Pulmonary artery endothelial cell (primary cell): ENCODE data around the gene HEATR1. TPM values are rescaled to one million over a fixed set of nuclear protein-coding genes. Genes with fewer than 3 reads are reported as not detected.
"Not testable (repeated sequence)": the region's sequence is repeated elsewhere in the genome, so short reads cannot be mapped to it uniquely, and the experiment has no call there.

ENCODE experiments used
- DNase-seq: peaks from one replicate; pipeline ENCODE4 v3.0.0-alpha.2; 2011; ENCODE audit warnings: low read depth, low spot score
- total RNA-seq: library from RNA; depleted of rRNA; stranded (reverse); fragments of >200 nt; gene quantifications from 2 replicates; pipeline ENCODE4 v1.2.3, GENCODE V29; 2014

Gene HEATR1
- total RNA-seq, 1 donor from 2014 or later, result 42.9 TPM

- DNase-seq, result no peak
Measured at GRCh38 chr1:236602171-236602570, 2.1 kb downstream of the HEATR1 start.

DNA sequence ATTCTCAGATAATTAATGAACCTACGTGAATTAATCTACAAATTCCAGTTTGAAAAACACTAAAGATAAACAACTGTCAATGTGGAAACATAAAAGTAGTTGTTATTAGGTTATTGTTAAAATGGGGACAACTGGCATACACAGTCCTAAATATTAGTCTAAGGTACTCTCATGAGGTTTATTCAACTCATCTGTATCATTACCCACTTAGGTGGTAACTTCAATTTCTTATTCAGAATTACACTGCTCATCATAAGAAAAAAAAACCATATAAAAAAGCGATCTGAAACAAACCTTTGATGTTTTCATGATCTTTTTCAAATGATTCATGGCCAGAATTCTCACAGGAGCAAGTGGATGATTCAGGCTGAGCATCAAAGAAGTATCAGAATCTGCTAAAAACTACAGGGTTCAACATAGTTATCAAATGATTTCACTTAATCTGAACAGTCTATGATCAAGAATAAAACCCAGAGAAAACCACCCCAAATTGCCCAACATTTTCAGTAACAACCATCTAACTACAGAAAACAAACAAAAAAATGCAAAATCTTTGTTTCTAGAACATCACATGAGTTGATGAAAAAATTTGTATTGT is 13.7 kb downstream of the HEATR1 start:
- DNase-seq, result no peak

GRCh38 chr1:236589531-236589930 is 14.8 kb downstream of the HEATR1 start:
- no peak for DNase-seq

DNA sequence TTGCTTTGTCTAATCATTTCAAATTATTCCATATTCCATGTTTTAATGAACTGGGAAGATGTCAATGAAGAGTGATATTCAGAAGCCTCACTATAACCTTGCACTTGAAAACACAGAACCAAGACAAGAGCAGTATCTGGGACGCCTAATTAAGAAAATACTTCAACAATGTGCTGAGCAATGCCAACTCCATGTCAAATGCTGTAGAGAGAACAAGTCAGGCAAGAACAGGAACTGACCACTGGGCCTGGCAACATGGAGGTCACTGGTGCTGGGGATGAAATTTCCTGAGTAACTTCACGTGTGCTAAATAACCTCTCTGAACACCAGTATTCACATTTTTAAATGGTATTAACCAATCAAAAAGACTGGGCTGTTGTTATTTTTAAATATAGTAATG is 22.8 kb downstream of the HEATR1 start:
- DNase-seq, result no peak

DNA sequence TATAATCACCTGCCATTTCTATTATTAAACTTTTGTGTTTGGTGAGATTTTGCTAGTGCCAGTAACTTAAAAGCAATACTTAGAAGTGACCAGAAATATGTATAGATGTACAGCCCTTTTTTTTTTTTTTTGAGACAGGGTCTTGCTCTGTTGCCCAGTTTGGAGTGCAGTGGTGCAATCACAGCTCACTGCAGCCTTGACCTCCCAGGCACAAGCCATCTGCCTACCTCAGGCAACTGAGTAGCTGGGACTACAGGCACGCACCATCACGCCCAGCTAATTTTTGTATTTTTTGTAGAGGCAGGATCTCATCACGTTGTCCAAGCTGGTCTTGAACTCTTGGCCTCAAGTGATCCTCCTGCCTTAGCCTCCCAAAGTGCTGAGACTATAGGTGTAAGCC is 23.9 kb downstream of the HEATR1 start:
- DNase-seq, result not testable (repeated sequence)

DNA sequence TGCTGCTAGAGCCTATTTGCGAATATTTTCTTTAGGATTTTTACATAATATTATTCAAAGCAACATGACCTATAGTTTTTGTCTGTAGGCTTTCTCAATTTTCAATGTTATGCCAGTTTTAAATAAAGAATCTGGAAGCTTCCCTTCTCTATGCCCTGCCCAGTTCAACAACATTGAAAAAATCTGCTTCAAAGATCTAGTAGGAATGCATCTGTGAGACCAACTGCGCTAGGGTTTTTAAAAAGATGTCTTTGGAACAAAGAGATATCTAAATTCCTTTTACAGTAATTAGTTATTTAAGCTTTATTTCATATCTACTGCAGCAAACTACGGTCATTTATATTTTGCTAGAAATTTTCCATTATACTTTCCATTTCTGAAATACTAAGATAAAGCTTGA is 25.7 kb downstream of the HEATR1 start:
- no peak for DNase-seq

DNA sequence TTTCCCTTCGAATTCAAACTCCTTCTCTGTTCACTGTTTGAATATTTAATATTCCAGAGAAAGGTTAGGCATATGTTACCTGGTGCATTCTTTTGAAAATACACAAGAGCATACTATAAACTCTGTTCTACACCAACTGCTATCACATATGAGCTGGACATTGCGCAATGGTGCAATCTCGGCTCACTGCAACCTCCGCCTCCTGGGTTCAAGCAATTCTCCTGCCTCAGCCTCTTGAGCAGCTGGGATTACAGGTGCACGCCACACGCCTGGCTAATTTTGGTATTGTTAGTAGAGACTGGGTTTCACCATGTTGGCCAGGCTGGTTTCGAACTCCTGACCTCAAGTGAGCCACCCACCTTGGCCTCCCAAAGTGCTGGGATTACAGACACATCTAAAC is 27.3 kb downstream of the HEATR1 start:
- DNase-seq, result not testable (repeated sequence)

DNA sequence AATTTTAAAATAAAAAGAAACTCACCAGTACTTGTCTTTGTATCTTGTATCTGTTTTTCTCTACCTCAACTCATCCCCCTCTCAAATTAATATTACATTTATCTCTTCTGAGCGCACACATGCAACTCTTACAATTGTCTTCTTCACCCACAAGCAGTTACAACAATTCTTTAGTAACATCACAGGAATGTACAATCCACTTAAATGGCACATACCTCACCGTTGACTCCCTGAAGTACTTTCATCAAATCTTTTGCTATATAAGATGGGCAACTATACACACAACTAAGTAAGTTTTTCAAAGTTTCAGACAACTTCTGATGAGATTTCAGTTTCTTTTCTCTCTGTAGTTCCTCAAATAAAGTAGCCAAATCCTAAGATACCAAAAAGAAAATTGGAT is 28.3 kb downstream of the HEATR1 start:
- no peak for DNase-seq

DNA sequence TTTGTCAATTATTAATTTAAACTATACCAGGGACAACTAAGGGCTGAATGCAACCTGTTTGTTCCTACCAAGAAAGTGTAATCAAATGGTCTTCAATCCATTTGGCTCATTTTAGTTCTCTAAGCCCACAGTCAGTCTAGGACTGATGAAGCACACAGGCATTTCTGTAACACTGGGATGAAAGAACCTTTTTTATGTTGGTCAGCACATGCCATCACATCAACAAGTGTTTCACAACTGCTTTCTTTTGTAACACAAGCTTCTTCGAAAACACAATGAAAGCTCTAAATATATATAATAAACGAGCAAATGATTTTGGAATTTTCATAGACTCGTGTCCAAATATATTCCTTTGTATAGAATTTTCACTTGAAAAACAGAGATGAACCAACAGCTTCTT is 28.8 kb downstream of the HEATR1 start:
- no peak for DNase-seq

GRCh38 chr1:236568285-236568894 is 35.9 kb downstream of the HEATR1 start:
- DNase-seq, result no peak

DNA sequence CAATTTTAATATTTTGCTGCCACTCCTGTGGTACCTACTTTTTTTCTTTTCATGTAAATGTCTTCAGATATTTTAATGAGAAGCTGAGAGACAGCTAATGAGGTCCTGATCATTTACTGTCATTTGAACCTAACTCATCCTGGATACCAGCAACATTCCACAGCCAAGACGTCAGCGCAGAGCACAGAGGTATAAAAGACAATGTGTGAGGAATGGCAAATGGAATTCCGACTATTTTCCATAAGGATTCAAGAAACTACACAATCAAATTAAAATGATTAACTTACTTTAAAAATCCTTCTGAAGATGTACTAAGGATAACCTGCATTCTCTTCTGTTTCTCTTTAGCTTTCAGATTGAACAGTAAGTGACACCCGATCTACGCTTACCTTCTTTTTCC is 38.8 kb downstream of the HEATR1 start:
- DNase-seq, result no peak

DNA sequence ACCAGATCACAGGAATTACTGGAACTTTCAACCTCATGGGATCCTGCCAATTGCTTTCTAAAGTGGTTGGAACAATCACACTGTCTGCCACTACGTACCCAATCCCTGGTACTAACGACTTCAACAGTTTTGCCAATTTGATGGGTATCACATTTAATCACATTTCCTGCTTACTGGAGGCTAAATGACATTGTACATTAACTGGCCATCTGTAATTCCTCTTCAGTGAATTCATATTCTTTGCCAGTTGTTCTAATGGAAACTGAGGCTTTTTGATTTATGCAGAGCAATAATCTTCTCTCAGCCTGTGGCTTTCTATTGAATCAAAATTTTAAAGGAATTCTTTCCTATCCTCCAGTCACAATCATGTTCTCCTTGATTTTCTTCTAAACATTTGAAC is 42.3 kb downstream of the HEATR1 start:
- DNase-seq, result no peak

GRCh38 chr1:236560213-236560771 is 44.0 kb downstream of the HEATR1 start:
- no peak for DNase-seq

DNA sequence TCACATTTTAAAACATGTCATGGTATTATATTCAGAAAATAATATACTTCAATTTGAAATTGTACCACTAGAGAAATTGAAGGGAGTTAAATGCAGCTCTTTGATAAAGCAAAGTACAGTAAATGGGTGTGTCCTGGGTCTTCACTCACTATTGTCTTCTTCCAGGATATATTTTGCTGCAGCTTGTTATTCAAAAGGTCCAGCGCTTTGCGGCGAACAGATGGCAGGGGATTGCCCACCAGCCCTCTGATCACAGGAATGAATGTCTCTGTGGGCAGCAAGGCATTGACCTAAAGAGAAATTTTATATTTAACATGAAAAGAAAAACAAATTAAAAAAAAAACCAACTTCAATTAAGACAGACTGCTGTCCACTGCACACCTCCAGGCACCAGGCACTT is 45.5 kb downstream of the HEATR1 start:
- no peak for DNase-seq

- DNase-seq, result no peak
Measured at GRCh38 chr1:236558081-236558480, 46.2 kb downstream of the HEATR1 start.

GRCh38 chr1:236556606-236557005 is 47.7 kb downstream of the HEATR1 start:
- no peak for DNase-seq

DNA sequence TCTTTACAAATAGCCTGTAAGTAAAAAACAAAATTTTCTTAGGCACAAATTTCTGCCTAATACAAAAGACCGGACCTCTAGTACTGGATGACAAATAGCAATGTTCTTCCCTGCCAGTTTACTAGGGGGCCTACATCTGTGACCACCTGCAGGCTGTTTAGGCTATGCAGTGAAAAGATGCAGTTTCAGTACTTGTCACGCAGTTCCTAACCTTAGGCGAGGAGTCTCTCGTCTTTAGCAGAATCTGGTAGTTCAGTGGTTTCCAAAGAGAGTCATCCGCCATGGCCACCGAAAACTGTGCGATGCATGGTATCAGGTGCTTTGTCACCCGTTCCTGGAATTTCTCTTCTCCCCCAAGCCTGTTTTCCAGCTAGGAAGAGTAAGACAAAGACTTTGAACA is 50.9 kb downstream of the HEATR1 start:
- no peak for DNase-seq

GRCh38 chr1:236552901-236553300 is 51.4 kb downstream of the HEATR1 start:
- no peak for DNase-seq

DNA sequence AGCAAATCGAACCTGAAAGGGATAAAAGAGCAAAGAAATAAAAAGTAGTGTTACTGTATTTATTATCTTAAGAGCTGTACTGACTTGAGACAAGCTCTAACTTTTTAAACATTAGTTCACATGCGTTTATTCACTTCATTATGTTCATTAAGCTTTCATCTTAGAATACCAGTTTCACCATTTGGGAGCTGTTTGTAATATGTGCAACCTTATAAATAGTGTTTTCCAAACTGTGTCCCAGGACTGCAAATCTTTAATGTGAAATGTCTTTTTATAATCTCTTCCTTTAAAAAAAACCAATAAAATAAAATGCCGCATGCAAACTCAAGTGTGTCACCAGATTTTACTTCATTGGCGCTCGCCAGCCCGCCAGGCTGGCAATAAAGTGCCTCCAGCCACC is 52.2 kb downstream of the HEATR1 start:
- no peak for DNase-seq

- no peak for DNase-seq
Measured at GRCh38 chr1:236550961-236551851, 53.1 kb downstream of the HEATR1 start.

DNA sequence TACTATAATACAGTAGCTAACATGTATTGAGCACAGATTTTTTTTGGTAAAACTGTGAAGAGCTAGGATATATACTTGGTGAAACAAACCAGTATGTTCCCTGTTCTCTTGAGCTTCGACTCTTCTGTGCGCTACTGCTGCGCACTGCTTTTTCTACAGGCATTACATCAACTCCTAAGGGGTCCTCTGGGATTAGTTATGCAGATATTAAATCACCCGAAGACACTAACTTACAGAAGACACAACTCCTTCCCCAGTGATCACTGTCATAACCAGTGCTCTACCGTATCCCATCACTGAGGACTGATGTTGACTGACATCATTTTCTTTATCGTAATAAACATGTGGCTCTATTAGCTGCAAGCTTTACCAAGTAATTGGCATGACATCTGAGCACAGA is 55.9 kb downstream of the HEATR1 start:
- DNase-seq, result no peak

- no peak for DNase-seq
Measured at GRCh38 chr1:236545621-236546169, 58.6 kb downstream of the HEATR1 start.
